Activated B cell treated with CpG ODN at 0.5 μM for 24 hours (primary cell): ENCODE results near the gene CHCHD3. TPM values are rescaled to one million over a fixed set of nuclear protein-coding genes. Genes with fewer than 3 reads are reported as not detected.

Experiments used
- ATAC-seq: fragments of 200-7000 bp; cut with Tn5 transposase; one replicate; pipeline ENCODE4 v1.10.0; 2021; ENCODE audit warnings: low read depth, mild to moderate bottlenecking, moderate library complexity
- CTCF ChIA-PET: fragments of 350-600 bp; sonication (Branson Sonifier 250); formaldehyde crosslinking; loops from one replicate; lab custom pipeline; 2021; ENCODE audit warnings: antibody characterized with exemption; lab: Charles Lee
- POLR2A ChIA-PET: fragments of 350-600 bp; sonication (Branson Sonifier 250); formaldehyde crosslinking; loops from one replicate; lab custom pipeline; 2021; ENCODE audit warnings: antibody characterized with exemption; lab: Charles Lee
- DNase-seq: peaks from one replicate; pipeline ENCODE4 v3.0.0; 2022
- H3K27ac Mint-ChIP-seq: one replicate; pipeline ENCODE4 v1.8.0; 2020; ENCODE audit warnings: mixed read lengths
- H3K27me3 Mint-ChIP-seq: one replicate; pipeline ENCODE4 v1.8.0; 2021; ENCODE audit warnings: mixed read lengths
- H3K36me3 Mint-ChIP-seq: one replicate; pipeline ENCODE4 v1.8.0; 2021; ENCODE audit warnings: low read depth, mixed read lengths
- H3K4me1 Mint-ChIP-seq: one replicate; pipeline ENCODE4 v1.8.0; 2021; ENCODE audit warnings: mixed read lengths
- H3K4me3 Mint-ChIP-seq: one replicate; pipeline ENCODE4 v1.8.0; 2020; ENCODE audit warnings: mild to moderate bottlenecking, mixed read lengths
- H3K9me3 Mint-ChIP-seq: one replicate; pipeline ENCODE4 v1.8.0; 2020; ENCODE audit warnings: mixed read lengths
- CTCF ChIP-seq: fragments of 200-600 bp; IDR thresholded peaks from one replicate; pipeline ENCODE4 v1.8.0; 2022; ENCODE audit warnings: antibody characterized with exemption, mild to moderate bottlenecking
- intact Hi-C: fragments of 100-400 bp; cut with micrococcal nuclease; formaldehyde crosslinking; loops from one replicate; pipeline ENCODE4 v1.15.1; 2024
- total RNA-seq: library from RNA; stranded (reverse); gene quantifications from 2 replicates; pipeline ENCODE4 v1.2.3, GENCODE V29; 2022

Gene CHCHD3
- total RNA-seq, 1 donor from 2014 or later = 53.6 TPM

- POLR2A ChIA-PET = no interaction called here
- no peak overlapping the region for H3K4me3 Mint-ChIP-seq
- no peak for TF ChIP-seq CTCF
- intact Hi-C loops = no loop called here
- DNase-seq (no peak), ATAC-seq (no peak)
- H3K27ac Mint-ChIP-seq = no peak overlapping the region
- H3K4me1 Mint-ChIP-seq = no peaks in the 10 kb centered on the region
- no peaks in the 10 kb centered on the region for H3K27me3 Mint-ChIP-seq
- peaks cover 17% of the 10 kb centered on the region for H3K36me3 Mint-ChIP-seq
- H3K9me3 Mint-ChIP-seq = no peaks in the 10 kb centered on the region
- CTCF ChIA-PET = no interaction called here
Measured at GRCh38 chr7:132953468-132953867, 128.4 kb downstream of the CHCHD3 start.

- peaks cover 18% of the 10 kb centered on the region for H3K36me3 Mint-ChIP-seq
- no peaks in the 10 kb centered on the region for H3K27me3 Mint-ChIP-seq
- no peaks in the 10 kb centered on the region for H3K9me3 Mint-ChIP-seq
- no peaks in the 10 kb centered on the region for H3K4me1 Mint-ChIP-seq
- POLR2A ChIA-PET = no interaction called here
- intact Hi-C loops = no loop called here
- no peak for DNase-seq
- H3K4me3 Mint-ChIP-seq = no peak overlapping the region
- no peak for ATAC-seq
- no peak for TF ChIP-seq CTCF
- no peak overlapping the region for H3K27ac Mint-ChIP-seq
- CTCF ChIA-PET = no interaction called here
Measured at GRCh38 chr7:132950725-132951124, 131.2 kb downstream of the CHCHD3 start.

- Mint-ChIP-seq H3K27me3 (no peaks in the 10 kb centered on the region), H3K9me3 (no peaks in the 10 kb centered on the region), H3K4me1 (no peaks in the 10 kb centered on the region), H3K36me3 (peaks cover 6% of the 10 kb centered on the region), H3K4me3 (no peak overlapping the region), H3K27ac (no peak overlapping the region)
- intact Hi-C loops = no loop called here
- DNase-seq (no peak), ATAC-seq (no peak)
- TF ChIP-seq CTCF = no peak
- POLR2A ChIA-PET = no interaction called here
- CTCF ChIA-PET = no interaction called here
Measured at GRCh38 chr7:132947011-132947410, 134.9 kb downstream of the CHCHD3 start.

GRCh38 chr7:132944774-132945173 lies 137.1 kb downstream of the CHCHD3 start:
- TF ChIP-seq CTCF = no peak
- peaks cover 2% of the 10 kb centered on the region for H3K4me1 Mint-ChIP-seq
- H3K27ac Mint-ChIP-seq = no peak overlapping the region
- no peaks in the 10 kb centered on the region for H3K27me3 Mint-ChIP-seq
- ATAC-seq (no peak), DNase-seq (no peak)
- peaks cover 9% of the 10 kb centered on the region for H3K36me3 Mint-ChIP-seq
- intact Hi-C loops = no loop called here
- ChIA-PET CTCF (no interaction called here), POLR2A (no interaction called here)
- no peaks in the 10 kb centered on the region for H3K9me3 Mint-ChIP-seq
- H3K4me3 Mint-ChIP-seq = no peak overlapping the region

GRCh38 chr7:132943645-132944044 lies 138.2 kb downstream of the CHCHD3 start:
- H3K27ac Mint-ChIP-seq = no peak overlapping the region
- H3K9me3 Mint-ChIP-seq = no peaks in the 10 kb centered on the region
- intact Hi-C loops = no loop called here
- no peaks in the 10 kb centered on the region for H3K27me3 Mint-ChIP-seq
- no peak overlapping the region for H3K4me3 Mint-ChIP-seq
- ChIA-PET POLR2A (no interaction called here), CTCF (no interaction called here)
- TF ChIP-seq CTCF = no peak
- peaks cover 8% of the 10 kb centered on the region for H3K36me3 Mint-ChIP-seq
- peaks cover 2% of the 10 kb centered on the region for H3K4me1 Mint-ChIP-seq
- ATAC-seq (no peak), DNase-seq (no peak)
